Stimulated activated CD4-positive, alpha-beta T cell treated with anti-CD3 and anti-CD28 coated beads, Interleukin-12 subunit alpha, Interleukin-12 subunit beta, amount 100 ng/mL, for 48 hours (primary cell): ENCODE data around the gene CAB39L.
"Not testable (repeated sequence)": the region's sequence is repeated elsewhere in the genome, so short reads cannot be mapped to it uniquely, and the experiment has no call there.

Experiments used
- DNase-seq, 3 donors: peaks; one replicate each; pipeline ENCODE4 v3.0.0-alpha.2; 2020; ENCODE audit warnings: low read depth in 2 of 3, low spot score in 1 of 3

CAB39L gene

DNA sequence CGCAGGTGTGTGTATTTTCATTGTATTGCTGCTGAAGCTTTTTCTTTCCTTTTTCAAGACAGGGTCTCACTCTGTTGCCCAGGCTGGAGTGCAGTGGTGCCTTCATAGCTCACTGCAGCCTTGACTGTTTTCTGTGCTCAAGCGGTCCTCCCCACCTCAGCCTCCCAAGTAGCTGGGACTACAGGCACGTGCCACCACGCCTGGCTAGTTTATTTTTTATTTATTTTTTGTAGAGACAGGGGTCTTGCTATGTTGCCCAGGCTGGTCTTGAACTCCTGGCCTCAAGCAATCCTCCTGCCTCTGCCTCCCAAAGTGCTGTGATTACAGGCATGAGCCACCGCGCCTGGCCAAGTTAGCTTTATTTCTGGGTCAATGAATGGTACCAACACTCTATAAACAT is 149.1 kb downstream of the CAB39L start:
- DNase-seq = not testable (repeated sequence)

DNA sequence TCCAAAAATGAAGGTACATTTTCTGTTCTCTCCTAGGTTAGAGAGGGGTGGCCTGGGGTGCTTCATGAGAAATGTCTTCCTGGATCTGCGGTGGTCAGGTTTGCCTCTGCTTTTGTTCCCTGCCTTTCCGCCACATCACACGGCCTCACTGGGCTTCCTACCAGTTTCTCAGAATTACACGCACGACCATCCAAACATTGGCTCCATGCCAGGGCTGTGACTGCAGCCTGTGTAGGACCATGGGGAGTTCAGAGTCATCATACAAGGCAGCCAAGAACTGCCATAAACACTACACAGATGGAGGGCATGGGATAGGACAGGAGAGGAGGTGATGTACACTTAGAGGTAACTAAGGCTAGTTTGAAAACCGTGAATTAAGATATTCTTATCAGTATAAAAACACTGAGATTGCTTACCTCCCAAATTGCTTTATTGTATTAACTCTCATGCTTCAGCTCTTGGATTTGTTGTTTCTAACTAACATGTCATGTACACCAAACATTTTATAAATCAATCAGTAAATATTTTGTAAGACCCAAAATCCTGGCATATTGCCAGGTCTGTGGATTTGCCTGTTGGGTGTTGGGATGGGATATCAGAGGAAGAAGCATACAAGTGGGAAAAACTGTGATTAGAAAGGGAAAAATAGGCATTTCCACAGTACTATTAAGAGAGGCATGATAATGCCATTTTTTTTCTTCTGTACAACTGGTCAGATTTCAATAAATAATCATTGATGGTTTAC is 150.9 kb downstream of the CAB39L start:
- DNase-seq = peak in 2 of 3 donors; percentile 11 to 12

DNA sequence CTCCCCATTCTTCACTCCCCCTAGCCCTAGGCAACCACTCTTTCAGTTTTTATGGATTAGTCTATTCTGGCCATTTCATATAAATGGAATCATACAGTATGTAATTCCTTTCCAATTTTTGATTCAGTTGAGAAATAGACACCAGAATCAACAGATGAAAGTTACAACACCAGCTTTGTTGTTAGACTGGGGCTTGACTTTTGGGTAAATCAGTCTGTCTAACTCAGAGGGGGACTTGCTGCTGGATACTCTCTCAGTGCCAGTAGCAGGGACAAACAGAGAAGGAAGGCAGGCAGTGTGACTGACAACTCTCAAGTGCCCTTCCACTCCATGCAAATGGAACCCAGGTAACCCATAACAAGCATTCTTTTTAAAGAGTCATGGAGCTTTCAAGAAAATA is 155.4 kb downstream of the CAB39L start:
- no peak for DNase-seq

DNA sequence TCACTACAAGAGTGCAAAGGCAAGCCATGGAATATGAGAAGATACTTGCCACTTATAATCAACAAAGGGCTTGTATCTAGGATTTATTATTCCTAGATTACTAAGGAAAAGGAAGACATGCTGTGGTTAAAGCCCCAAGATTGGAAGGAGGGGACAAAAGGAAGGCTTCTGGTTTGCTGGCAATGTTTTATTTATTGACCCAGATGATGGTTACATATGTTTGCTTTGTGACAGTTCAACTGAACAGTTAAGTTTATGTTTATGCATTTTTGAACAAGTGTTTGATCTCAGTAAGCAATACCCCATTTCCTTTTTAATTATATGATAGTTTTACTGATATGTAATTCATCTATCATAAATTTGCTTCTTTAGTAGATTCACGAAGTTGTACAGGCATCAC is 155.9 kb downstream of the CAB39L start:
- DNase-seq = no peak

DNA sequence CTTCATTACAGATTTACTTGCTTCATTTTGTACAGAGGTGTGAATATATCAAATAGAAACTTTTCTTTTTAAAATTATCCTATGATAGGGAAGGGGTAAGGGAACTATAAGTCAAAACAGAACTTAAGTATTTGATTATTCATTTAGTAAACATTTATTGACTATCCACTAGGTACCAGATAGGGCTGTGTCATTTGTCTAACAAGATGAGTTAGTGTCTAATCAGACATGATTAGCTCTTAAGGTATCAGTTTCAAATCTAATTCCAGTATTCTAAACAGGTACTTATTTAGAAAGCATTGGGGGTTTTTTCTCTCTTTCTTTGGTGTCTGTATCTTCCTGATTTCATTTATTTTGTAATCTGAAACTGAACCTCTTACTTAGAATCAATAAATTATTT is 164.0 kb downstream of the CAB39L start:
- no peak for DNase-seq

DNA sequence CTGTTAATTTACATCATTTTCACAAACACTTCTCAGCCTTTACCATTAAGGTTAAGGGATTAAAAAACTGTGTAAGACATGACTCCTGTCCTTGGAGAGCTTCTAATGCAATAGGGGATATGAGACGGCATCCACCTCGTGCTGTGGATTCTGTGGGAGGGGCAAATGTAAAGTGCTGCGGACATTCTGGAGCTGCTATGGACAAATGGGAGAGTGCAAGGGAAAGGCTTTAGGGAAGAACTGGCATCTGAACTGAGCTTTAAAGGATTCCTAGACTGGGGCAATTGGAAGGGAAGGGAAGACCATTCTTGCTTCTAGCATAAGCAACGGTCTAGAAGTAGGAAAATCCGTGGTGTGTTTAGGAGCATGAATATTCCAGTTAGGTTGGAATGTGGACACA is 164.8 kb downstream of the CAB39L start:
- DNase-seq = no peak

DNA sequence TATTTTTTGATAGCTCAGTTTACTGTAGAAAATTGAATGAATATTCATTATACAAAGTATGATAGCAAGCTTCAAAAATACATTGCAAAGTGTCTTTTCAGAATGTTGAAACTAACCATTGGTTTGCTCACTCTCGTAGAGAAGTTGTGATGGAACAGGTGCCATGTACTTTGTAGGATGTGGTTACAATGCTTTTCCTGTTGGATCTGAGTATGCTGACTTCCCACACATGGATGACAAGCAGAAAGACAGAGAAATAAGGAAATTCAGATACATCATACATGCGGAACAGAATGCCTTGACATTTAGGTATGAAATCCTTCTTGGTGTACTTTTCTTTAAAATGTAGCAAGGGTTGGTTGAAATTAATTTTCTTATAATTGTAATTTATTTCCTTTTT is 165.7 kb downstream of the CAB39L start:
- no peak for DNase-seq

DNA sequence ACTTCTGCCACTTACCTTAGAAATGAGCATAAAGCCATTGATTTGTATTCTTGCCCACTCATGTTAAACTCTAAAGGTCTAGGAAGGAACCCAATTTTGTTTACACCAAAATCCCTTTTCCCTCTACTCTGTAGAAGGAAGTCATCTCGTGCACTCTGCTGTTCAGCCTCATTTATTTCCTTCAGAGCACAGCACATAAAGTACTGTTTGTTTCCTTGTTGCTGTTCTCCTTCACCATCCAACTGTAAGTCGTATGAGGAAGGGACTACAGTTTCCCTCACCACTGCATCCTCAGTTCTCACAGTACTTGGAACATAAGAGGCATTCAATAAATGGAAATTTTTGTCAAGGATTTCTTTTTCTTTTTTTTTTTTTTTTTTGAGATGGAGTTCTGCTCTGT is 171.6 kb downstream of the CAB39L start:
- DNase-seq = no peak

DNA sequence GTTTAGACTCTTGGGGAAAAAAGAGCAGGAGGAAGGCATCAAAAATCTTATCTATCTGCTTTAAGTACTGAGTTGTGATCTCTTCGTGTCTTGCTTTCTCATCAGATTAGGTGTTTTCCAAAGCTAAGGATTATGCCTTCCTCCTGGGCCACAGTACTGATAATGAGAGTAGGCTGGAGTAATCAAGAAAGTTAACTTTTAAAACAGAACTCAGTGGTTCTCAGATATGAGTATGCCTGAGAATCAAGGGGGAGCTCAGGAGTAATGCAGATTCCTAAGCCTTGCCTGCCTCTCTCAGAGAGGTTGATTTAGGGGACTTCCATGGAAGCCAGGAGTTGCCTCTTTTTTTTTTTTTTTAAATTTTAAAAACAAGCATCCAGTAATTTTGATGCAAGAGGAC is 172.6 kb downstream of the CAB39L start:
- no peak for DNase-seq

DNA sequence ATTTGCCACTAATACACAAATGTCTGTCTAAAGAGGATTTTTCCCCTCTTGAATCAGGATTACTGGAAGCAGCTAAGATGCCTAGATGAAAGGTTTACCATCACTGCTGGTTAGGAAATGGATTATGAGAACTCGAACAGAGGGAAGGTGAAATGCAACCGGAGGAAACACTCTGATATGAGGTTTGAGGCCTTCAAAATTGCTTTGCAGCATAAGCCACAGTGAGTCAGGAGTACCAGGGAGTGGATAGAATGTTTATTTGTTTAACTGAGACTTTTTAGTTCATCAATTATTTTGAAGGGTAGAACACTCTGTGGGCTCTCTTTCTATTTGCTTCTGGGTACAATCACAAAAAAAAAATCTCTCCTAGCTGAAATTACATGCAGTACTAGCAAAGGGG is 178.0 kb downstream of the CAB39L start:
- DNase-seq = no peak

DNA sequence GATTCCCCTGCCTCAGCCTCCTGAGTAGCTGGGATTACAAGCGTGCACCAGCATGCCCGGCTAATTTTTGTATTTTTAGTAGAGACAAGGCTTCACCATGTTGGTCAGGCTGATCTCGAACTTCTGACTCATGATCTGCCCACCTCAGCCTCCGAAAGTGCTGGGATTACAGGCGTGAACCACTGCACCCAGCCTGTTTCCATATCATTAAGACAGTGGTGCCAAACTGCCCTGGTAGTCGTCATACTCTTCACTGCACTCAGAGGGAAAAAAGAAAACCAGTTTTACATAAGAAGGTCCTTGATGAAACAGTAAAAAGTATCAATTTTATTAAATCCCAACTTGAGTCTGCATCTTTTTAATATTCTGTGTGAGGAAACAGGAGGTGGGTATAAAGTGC is 181.2 kb downstream of the CAB39L start:
- no peak for DNase-seq

DNA sequence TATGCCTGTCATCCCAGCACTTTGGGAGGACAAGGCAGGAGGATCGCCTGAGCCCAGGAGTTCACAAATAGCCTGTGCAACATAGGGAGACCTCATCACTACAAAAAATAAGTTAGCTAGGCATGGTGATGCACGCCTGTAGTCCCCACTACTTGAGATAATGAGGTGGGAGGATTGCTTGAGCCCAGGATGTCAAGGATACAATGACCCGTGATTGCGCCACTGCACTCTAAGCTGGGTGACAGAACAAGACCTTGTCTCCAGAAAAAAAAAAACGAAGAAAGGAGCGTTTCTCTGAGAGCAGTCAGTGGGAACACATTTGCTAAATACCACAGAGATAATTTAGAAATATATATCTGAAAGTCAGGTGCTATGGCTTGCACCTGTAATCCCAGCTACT is 184.3 kb downstream of the CAB39L start:
- no peak for DNase-seq
